Measurements from ENCODE around the gene RNF169.

Gene RNF169, protein sequence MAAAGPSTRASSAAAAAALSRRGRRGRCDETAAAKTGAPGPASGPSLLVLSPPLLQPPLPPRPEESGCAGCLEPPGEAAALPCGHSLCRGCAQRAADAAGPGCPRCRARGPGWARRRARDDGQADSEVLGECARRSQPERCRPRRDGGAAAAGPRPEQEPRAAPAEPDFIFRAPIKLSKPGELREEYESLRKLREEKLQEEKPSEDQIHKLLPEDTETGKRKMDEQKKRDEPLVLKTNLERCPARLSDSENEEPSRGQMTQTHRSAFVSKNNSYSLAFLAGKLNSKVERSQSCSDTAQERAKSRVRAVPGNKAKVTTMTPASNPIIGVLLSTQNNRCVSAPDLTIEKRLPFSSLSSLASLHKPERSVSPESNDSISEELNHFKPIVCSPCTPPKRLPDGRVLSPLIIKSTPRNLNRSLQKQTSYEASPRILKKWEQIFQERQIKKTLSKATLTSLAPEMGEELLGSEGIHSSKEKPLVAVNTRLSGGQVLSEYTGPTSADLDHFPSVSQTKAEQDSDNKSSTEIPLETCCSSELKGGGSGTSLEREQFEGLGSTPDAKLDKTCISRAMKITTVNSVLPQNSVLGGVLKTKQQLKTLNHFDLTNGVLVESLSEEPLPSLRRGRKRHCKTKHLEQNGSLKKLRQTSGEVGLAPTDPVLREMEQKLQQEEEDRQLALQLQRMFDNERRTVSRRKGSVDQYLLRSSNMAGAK

DNA sequence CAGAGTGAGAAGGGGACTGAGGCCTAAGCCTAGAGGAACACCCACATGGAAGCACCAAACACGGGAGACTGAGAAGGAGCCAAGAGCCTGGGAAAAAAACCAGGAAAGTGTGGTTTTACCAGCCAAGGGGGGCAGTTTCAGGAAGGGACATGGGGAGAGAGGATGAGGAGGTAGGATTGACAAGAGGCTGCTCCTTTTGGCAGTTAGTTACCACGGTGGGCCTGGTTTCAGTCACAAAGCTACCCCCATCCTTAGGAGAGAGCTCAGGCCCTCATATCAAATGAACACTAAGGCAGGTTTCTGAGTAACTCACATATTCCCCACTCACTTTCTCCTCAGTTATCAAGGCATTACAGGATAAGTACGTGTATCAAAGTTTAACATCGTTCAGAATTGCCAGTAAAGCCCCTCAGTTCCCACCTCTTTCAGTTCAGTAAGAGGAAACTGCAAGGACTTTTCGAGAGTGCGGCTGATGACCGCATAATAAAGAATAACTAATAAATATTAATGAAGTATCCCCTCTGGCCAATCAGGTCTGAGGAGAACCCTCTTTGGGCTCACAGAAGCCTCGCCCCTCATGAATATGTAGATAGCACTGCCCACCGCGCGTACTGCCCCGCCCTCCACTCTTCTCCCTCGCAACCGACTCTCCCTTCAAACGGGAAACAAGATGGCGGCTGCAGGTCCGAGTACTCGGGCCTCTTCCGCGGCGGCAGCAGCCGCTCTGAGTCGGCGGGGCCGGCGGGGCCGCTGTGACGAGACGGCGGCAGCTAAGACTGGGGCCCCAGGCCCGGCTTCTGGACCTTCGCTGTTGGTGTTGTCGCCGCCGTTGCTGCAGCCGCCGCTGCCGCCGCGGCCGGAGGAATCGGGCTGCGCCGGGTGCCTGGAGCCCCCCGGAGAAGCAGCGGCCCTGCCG, at the start of gene RNF169:
RNF169 (plus strand) TSS at position 639 of the 916 bp plus-strand sequence; CDS start at position 671, 32 bp downstream.
- DNase-seq, result peak; percentile 91

DNA sequence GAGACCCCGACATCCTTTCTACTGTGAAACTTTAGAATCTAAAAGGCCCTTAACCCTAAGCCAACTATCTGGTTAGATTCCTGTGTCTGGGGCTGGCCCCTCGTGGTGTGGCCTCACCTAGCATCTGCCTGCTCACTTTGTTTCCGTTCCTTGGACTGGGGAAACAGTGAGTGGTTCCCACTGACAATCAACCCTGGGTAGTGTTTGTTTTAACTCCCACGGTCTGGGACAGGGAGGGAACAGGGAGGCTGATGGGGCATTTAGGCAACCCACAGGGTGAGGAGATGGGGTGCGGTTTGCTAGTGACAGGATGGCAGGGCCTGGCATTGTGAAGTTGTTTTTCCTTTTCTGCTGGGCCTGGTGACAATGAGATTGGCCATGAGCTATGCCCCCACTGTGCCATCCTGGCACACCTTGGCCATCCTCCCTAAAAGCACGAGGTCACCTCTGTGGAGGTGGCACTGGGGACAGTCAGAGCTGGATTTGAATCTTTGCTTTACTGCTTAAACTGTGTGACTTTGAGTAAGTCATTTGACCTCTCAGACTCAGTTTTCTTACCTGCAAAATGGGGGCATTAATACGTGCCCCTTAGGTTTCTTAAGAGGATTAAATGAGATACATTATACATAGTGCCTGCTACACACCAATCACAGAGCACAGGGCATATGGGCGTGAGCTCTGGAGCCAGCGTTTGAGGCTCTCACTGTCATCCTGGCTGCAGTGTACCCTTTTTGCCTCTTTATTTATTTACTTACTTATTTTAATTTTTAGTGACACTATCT, 48.8 kb upstream of the RNF169 start:
- DNase-seq, result no peak

DNA sequence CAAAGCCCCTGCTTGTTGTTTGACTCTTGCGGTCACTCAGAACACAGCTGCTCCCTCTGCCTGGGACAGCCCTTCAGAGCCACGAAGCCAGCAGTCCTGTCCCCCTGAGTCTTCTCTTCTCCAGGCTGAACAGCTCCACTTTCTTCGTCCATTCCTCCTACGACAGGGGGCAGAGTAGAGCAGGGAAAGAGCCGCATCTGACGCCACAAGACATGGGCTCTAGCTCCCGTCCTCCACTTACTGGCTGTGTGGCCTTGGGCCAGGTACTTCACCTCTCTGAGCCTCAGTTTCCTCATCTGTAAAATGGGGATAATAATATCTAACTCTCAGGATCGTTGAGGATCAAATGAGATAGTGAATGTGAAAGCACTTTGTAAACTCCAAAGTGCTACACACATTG, 47.3 kb upstream of the RNF169 start:
- no peak for DNase-seq

DNA sequence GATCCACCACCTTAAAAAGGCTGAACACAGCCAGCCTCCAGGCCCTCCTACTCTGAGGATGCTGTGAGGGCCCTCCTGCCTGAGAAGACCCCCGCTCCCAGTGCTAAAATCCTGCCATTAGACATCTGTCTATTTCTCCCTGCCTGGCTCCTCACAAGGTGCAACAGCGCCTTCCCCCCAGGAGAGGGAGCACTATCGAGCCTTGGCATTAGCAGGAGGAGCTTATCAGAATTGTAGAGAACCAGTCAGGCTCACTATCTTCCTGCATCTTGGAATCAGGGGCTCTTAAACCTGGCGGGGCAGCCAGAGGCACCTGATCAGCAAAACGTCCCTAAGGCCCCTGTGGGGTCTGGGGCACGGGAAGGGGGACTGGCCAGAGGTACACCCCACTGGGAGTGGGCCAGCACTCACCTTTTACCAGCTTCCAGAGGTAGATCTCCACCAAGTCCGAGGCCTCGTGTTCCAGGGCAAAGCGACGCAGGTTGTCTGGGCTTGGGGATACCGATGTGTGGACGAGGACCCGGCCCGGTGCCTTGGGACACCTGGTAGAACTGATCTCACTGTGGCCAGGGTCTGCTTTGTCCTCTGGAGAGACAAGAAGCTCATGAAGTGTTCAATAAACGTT, 46.2 kb upstream of the RNF169 start:
- DNase-seq, result peak; percentile 83

DNA sequence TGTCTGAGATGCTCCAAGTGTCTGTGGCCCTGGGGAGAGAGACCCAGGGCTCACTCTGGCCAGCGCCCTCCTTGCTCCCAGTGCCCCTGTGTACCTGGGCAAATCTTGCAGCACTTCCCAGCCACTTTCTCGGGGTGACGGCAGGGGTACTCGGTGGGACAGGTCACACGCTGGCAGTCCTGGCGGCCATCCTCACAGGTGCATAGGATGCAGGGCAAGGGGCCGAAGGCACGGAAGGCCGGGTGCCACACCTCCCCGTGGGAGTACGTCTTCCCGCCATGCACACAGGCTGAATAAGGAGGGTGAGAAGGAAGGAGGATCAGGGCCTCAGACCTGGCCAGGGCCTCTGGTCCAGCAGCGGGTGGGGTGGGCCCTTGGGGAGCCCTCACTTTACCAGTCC, 45.4 kb upstream of the RNF169 start:
- no peak for DNase-seq

DNA sequence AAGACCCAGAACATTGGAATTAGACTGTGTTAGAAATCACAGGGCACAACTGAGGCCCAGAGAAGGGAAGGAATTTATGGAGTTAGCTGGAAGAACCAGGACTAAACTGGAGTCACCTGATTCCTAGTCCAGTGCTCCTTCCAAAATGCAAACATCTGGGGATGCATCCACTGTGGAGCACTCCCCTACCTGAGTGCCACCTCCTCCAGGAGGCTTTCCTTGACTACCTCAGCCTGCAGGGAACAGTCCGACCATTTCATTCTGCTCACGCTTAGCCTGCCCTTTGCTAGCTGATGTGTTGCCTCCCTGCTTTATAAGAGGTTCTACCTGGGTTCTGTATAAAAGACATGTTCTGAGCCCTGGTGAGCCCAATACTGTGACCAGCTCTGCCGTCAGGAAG, 41.5 kb upstream of the RNF169 start:
- DNase-seq, result no peak

DNA sequence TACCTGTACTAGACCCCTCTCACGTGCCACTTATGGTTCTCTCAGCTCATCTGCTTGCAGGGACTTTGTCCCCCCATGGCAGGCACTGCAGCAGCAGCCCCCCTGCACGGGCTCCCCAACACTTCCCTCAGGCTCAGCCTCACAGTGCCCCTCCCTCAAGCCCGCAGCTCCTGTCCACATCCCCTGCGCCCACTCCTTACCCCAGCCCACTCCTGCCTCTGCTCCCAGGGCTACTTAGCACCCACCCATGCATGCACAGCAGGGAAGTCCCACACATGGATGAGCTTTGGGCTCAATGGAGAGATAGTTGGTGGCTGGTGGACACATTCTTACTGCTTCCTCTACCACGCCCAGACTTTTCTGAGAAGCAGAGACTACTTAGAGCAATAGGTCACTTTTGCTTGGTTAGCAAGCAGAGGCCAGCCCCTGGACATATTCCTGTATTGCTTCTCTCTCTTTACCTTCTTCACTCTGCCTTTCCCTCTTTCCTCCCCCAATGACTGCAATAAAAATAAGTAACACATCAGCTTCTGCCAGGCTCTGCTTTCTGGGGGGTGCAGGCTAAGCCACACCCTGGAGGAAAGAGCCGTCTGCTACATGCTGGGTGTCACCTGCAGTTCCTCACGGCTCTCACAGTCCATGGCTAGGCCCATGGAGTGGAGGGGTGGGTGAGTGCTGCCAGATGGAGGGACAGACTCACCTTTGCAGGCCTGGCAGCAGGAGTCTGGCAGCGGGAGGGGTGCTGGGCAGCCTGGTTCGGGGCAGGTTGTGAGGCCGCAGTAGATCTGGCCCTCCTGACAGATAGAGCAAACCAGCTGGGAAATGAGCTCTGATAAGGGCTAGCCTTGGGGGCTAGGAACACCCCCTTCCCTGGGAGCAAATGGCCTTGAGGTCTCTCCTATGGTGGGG, 40.8 kb upstream of the RNF169 start:
- no peak for DNase-seq

DNA sequence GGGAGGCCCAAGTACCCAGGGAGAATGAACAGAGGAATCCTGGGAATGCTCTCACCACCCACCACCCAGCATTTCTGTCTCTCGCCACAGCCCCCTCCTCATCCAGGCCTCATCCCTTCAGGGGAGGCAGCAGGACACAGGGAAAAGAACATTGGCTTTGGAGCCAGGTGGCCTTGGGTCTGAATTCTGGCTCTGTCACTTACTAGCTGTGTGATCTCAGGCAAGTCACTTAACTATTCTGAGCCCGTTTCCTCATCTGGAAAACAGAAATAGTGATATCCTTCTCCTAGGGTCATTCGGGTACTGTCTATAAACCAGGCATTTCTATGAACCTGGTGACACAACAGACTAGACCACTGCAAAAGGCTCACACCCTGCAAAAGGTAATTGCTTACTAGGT, 39.5 kb upstream of the RNF169 start:
- no peak for DNase-seq

DNA sequence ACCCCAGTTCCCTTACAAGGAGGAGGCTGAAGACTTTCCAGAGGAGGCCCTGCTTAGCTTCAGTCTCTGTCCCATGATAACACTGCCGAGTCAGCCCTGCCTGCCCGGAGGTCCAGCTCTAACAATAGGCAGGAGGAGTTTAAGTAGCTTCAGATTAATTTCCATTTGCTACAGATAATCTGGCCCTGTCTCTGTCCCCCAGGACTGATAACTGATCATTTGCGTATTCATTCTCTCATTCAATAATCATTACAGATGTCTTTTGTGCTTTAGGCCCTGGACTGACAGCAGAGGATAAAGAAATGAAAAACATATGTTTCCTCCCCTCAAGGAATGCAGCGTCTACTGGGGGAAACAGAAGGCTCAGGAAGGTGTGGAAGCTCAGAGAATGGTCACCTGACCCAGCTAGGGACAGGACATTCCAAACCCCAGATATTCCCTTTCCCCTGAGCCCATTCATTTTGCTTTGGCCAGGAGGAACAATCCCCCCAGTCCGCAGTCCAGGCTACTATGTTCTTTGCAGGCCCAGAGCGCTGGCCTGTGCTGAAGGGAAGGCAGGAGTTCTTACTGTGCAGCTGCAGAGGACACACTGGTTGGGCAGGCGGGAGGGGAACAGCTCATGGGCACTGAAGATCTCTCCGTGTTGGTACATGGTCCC, 38.2 kb upstream of the RNF169 start:
- no peak for DNase-seq

DNA sequence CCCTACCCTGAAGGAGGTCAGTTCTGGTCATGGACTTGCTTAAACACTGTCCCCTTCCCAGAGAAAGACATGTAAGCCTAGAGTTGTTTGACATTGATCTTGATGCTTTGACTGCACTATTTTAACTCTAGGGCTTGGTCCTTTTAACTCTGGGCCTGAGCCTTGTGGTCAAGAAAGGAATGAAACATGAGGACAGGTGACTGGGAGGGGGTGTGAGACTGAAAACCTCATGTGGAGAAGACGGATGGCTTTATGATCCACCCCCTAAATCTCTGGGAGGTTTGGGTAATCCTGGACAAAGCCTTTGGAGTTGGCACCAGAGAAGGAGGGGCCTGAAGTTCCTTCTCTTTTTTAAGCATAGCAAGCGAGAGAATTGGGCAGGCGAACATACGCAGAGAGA, 35.0 kb upstream of the RNF169 start:
- DNase-seq, result no peak

DNA sequence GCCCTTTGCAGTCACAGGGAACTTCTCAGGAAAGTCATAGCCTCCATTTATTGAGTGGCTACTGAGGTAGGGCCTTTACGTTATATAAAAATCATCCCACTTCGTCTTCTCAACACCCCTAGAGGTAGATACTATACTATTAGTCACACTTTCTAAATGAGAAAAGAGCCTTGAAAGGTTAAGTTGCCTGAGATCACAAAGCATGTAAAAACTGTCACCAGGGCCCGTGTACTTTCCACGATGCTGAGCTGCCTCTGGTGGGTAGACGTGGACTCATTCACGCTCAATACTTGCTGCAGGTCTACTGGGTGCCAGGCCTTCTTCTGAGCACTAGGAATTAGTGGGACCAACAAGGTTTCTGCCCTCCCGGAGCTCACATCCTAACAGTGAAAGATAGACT, 33.7 kb upstream of the RNF169 start:
- no peak for DNase-seq

DNA sequence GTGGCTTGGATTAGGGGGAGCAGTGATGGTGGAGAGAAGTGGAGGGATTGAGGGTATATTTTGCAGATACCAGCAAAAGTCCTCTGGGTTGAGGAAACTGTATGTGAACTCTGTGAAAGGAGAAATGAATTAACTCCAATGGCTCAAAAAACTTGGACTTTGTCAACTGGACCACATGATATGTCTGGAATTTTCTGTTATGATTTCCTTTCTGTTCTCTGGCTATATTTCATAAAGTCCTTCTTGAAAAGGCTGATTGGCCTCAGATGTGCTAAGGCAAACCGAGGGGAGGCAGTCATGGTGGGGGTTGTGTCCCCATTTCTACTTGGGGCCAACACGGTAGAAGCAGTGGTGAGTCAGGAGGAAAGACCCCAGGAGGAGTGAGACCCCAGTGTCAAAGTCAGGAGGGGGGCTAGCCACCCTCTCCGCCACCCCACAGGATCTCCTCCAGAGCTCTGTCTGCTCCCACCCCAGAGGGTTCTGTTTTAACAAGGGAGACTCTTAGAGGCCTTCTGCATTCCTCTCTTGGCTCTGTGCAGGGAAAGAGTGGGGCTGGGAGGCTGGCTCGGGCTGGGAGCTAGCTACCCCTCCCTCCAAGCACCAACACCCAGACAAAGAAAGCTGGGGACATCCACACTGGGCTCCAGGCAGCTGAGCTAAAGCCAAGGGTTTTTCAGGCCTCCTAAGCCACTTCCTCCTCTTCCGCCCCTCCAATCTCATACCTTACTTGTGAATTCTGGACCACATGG, 31.3 kb upstream of the RNF169 start:
- no peak for DNase-seq

DNA sequence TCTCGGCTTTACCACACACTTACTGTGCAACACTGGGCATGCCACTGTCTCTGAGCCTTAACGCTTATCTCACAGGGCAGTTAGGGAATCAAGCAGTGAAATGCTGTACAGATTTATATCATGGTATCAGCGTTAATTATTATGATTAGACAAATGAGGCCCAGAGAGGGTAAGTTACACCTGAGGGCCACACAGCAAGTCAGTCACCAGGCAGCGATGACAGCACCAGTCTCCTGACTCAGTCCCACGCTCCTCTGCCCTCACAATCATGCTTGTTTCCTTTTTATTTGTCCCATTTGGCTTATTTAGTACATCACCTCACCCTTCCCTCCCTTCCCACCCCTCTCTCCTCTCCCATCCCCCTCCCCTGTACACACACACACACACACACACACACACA, 29.6 kb upstream of the RNF169 start:
- DNase-seq, result no peak

DNA sequence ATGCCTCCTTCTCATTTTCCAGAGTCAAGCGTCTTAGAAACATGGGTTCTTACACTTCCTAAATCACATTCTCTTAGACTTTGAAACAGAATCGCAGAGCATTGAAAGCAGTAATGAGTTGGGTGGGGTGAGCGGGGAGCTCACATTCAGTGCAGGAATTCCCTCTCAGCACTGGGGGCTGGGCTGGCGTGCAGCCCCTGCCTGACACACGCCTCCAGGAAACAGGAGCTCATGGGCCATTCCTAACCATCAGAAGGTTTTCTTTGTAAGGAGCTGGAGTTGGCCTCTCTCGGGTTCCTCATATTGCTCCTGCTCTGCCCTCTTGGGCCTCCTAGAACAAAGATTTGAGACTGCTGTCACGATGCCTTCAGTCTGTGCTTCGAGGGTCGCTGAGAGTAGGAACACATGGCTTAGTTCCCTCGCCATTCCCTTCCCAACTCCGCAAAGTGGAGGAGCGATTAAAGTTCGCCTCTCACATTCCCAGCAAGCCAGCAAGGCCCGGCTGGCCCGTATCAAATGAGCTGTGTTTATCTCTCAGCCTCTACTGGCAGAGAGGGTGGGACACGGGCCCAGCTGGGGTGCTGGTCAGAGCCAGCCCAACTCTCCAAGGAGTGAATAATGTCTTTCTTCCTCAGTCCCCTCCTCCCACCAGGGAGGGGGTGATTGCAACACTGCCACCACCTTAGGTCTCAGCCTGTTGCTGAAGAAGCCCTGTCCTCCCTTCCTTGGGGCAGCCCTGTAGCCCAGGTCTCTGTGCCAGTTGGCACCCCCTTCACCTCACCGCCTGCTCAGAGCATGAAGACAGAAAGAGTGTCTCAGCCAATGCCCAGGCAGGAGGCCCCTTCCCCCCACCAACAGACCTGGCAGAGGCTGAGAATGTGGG, 27.8 kb upstream of the RNF169 start:
- DNase-seq, result no peak

DNA sequence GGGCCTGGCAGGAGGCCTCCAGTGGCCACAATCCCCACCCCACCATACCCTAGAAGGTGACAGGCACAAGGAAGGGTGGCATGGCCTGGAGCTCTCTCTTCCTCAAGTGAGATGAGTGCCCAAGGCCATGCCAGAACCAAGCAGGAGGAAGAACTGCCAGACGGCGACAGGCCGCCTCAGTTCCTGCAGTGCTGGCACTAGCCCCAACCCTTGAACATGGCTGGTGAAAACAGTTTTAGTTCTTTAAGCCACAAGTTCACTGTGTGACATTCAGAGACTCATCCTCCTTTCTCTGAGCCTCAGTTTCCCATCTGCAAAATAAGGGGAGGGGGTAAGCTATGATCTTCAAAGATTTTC, 27.2 kb upstream of the RNF169 start:
- DNase-seq, result no peak

DNA sequence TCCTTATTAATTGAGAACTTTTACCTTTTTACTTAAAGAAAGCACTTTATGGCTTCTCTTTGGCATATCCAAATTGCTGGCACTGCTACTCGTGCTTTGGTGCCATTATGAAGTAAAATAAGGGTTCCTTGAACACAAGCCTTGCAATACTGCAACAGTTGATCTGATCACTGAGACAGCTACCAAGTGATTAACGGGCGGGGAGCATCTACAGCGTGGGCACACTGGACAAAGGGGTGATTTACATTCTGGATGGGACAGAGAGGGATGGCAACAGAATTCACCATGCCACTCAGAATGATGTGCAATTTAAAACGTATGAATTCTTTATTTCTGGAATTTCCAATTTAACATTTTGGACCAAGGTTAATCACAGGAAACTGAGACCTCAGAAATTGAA, 25.1 kb upstream of the RNF169 start:
- no peak for DNase-seq

DNA sequence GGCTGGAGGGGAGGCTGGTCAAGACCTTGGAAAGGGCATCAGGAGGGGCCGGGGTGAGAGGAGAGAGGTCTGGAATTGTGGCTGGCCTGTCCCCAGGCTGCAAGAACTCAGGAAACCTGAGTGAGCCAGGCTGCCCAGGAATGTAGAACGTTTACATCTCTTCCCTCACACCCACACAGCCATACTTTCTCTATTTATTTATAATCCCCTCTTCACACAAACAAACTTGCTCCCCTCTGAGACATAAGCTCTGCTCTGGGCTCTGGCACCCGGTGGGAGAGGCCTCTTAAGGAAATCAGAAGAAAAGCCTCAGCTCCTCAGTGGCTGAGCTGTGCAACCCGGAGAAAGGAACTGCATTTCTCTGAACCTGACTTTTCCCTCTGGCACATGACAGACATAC, 22.9 kb upstream of the RNF169 start:
- DNase-seq, result no peak

DNA sequence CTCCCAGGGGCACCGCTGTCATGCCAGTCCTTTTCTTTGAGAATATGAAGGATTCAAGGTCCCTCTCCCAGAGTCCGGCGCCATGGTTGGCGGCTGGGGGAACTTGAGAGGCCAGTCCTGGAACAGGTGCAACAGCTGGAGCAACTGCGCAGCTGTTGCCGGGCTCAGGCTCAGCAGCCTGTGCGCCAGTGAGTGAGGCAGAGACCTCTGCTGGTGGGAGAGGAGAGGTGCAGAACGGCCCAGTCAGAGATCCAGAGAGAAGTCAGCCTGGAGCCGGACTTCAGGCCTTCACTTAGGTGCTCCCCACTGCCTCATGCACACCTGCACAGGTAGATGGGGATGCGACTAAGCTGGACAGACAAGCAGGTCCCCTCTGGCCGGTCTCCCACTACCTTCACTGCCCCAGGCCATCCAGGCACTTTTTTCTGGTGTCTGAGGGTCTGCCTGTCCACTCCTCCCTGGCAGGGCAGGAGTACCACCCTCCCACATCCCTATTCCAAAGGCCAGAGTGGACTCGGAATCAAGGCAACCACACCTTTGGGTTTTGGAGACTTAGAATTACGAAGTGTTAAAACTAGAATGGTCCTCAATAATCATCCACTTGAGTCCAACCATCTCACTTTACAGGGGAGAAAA, 22.0 kb upstream of the RNF169 start:
- peak; percentile 79 for DNase-seq

Measured in activated CD8-positive, alpha-beta memory T cell treated with anti-CD3 and anti-CD28 coated beads for 24 hours (primary cell).